Neural cell (in vitro differentiated cells): ENCODE results near the gene SMOC1.

ENCODE experiments used
- EP300 ChIP-seq: fragments of 450-650 bp; conservative IDR thresholded peaks from 2 replicates; pipeline ENCODE4 v1.6.1; 2014; ENCODE audit warnings: antibody characterized with exemption, mild to moderate bottlenecking, moderate library complexity; ENCODE audit not compliant: poor library complexity, severe bottlenecking
- EZH2 ChIP-seq: fragments of 200-600, 300-800 bp; shearing (Covaris generic), sonication (generic); IDR thresholded peaks from 2 replicates; pipeline ENCODE4 v1.6.1; 2014; ENCODE audit warnings: antibody characterized with exemption, low read length, borderline replicate concordance, mild to moderate bottlenecking; ENCODE audit not compliant: insufficient read depth, poor library complexity, severe bottlenecking
- POLR2AphosphoS5 ChIP-seq: IDR thresholded peaks from 2 replicates; pipeline ENCODE4 v1.6.1; 2012
- RAD21 ChIP-seq: fragments of 450-650 bp; conservative IDR thresholded peaks from 2 replicates; pipeline ENCODE4 v1.6.1; 2014; ENCODE audit warnings: antibody characterized with exemption, mild to moderate bottlenecking, moderate library complexity
- TAF1 ChIP-seq: IDR thresholded peaks from 2 replicates; pipeline ENCODE4 v1.6.1; 2012; ENCODE audit warnings: low read depth
- TF ChIP-seq, protein P1 (sequence below): fragments of 450-650 bp; IDR thresholded peaks from 2 replicates; pipeline ENCODE4 v1.5.1; 2014; ENCODE audit warnings: antibody characterized with exemption, mild to moderate bottlenecking, moderate library complexity; ENCODE audit not compliant: poor library complexity, severe bottlenecking

DNA sequence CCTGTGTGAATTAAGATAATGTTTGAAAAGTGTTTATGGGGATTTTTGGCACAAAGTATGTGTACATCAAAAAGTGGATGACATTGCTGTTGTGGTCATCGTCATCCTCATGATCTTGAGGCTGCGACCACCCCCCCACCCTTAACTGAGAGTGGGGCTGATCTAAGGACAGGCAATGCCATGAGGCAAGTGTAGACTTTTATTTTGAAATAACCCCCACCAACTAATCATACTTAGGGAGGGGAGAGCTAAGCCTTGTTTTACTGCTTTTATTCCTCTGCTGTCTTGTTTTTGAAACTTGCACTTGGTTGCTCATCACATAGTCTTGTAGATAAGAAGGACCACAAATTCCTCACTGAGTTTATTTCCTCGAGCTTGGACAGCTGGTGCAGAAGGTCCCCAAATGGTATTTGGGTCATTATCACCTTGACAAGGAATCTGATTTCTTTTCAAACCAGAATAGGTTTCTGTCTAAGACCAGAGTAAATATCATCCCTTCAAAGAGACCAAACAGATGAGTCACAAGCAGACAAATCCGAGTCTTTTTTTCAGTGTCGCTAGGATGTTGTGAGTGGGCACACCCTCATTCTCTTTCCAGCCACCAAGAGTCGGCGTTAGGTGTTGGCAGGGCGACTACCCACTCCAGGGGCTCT, 23.9 kb upstream of the SMOC1 start:
- TF ChIP-seq, protein P1, sequence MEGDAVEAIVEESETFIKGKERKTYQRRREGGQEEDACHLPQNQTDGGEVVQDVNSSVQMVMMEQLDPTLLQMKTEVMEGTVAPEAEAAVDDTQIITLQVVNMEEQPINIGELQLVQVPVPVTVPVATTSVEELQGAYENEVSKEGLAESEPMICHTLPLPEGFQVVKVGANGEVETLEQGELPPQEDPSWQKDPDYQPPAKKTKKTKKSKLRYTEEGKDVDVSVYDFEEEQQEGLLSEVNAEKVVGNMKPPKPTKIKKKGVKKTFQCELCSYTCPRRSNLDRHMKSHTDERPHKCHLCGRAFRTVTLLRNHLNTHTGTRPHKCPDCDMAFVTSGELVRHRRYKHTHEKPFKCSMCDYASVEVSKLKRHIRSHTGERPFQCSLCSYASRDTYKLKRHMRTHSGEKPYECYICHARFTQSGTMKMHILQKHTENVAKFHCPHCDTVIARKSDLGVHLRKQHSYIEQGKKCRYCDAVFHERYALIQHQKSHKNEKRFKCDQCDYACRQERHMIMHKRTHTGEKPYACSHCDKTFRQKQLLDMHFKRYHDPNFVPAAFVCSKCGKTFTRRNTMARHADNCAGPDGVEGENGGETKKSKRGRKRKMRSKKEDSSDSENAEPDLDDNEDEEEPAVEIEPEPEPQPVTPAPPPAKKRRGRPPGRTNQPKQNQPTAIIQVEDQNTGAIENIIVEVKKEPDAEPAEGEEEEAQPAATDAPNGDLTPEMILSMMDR = no peak
- TF ChIP-seq TAF1 = no peak
- TF ChIP-seq EZH2 = no peak
- no peak for TF ChIP-seq POLR2AphosphoS5
- no peak for TF ChIP-seq EP300
- TF ChIP-seq RAD21 = no peak
